HG03457 (cell line): ENCODE measurements around the gene ADAM22.

Source experiments
- ATAC-seq: cut with Tn5 transposase; IDR thresholded peaks from one replicate; pipeline ENCODE4 v1.9.1; 2021; ENCODE audit warnings: moderate number of reproducible peaks; ENCODE audit not compliant: unreplicated experiment

Gene ADAM22

DNA sequence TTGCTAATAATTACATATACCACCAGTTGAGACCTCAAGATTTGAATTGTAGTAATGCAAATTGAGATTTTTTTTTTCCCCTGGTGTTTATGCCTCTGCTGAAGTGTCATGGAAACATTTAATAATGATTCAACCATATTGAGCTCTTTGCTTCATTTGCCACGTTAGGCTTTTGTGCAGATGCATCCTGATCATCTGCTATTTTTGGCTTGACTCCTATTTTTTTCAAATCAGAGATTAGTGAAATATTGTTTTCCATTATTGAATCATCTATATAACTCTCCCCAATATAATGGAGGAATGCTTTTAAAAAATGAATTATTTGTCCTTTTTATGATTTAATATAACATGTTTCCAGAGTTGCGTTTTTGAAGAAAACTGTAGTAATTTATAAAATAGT is 170.7 kb downstream of the ADAM22 start:
- ATAC-seq, result no peak

DNA sequence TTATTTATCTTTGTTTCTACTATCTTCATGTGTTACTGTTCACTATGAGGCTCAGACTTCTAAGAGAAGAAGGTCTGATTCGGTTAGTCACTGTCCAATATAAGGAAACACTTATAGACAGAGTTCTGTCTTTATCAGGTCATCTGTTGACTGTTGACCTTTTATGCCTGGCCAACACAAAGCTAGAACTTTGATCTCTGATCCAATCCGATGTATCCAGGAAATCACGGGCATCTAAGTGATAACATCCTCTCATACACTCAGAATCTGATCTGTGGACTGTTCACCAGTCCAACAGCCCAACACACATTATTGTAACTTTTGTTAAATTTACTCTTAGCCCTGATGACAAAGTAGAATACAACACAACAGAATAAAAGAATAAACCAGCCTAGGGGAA is 171.2 kb downstream of the ADAM22 start:
- ATAC-seq, result no peak

DNA sequence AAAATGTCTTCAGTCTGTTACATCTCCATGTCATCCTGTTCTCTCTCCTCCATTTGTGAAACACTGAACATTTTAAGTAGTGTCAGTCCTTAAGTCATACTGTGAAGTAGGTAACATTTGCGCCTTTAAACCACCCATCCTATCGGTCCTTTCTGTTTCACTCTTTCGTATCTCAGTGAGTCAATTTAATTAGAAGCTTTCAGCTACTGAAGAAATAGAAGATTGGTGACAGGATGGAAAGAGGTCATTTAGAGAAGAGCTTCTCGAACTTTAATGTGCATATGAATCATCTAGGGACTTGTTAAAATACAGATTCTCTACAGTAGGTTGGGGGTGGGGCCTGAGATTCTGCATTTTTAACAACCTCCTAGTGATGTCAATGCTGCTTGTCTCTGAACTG is 172.4 kb downstream of the ADAM22 start:
- ATAC-seq, result no peak

DNA sequence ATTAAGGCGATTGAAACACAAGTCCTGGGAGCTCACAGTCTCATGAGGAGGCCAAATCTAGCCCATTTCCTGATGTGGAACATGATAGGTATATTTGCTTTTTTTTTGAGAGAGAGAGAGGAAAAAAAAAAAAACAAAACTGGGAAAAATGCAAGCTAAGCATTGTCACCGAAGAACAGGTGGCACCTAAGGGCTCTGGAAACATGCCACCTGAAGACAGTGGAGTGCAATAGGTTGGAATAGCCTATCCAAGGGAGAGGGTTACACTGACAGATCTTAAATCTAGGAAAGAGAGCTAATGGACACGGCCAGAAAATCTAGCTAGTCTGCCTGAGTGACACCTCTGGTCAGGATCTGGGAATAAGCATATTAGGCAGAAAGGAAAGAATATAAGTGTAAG is 175.6 kb downstream of the ADAM22 start:
- no peak for ATAC-seq

DNA sequence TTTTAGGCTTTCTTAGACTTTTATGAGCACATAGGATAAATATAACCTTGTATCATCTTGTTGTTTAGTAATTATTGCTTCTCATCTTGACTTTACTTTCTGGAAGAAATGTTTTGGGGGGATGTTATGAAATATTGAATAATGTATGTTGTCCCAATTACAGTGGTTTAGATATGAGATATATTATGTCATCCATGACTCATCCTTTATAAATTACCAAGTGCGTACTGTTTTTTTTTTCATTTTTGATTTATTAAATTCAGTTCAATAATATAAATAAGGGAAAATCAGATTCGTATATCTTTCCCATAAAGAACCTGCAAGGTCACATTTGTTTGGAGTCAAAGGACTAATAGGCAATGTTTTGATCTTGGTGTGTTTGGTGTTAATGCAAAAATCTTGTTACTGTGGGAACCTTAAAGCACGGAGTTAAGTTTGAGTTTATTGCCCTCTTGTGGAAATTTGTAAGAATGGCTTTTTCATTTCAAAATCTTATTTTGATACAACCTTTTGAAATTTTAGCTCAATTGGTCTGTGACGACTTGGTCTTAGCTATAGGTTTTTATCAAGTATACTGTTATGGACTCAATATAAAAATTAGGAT is 177.2 kb downstream of the ADAM22 start:
- ATAC-seq, result peak; percentile 59

DNA sequence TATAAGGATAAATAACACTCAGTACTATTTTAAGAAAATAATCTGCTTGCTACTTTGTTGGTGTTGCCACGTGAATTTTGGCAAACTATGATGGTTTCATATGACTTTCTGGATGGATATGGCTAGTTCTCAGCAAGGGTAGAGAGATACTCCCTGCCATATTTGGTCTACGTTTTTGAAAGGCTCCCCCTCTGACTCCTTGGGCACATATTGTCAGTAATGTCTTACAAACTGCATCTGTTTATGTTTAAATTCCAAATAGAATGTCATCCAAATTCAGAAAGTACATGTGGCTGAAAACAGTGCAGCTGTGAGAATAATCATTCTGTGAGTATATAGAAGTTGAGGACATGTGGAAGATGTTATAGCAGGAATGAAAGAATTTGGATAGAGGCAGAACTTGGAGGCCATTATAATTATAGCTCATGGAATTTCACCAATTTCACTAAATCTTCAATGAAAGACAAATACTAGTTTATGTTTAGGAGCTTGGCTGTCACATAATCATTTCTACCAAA is 178.0 kb downstream of the ADAM22 start:
- no peak for ATAC-seq

DNA sequence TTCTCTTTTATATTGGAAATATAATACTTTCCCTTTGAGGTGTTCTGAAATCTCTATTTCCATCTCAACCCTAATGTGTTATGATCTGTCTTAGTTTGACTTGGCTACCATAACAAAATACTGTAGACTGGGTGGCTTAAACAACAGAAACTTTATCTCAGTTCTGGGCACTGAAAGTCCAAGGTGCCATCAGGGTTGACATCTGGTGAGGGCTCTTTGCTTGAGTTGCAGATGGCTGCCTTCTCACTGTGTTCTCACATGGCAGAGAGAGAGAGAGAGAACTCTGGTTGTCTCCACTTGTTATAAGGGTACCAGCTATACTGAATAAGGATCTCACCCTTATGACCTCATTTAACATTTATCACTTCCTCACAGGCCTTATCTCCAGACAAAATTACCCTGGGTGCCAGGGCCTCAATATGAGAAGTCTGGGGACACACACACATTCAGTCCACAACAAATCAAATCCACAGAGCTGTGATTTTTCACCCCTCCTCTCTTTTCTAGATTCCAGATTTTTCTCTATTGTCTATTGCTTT is 181.3 kb downstream of the ADAM22 start:
- no peak for ATAC-seq

DNA sequence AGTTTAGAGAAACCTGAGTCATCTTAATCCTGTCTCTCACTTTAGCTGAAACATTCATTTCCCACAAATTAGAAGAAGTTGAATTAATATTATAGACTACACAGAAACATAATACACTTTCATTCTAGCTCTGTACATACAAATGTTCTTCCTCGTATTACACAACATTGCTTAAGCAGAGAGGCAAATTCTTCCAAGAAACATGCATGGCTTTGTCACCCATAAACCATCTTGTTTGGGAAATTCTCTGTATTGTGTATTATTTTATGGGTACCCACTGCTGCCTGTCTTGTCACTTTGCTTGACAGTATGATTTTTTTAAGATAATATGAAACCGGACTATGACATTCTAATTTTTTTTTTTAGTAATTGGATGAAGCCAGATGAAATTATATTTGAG is 181.8 kb downstream of the ADAM22 start:
- ATAC-seq, result no peak

DNA sequence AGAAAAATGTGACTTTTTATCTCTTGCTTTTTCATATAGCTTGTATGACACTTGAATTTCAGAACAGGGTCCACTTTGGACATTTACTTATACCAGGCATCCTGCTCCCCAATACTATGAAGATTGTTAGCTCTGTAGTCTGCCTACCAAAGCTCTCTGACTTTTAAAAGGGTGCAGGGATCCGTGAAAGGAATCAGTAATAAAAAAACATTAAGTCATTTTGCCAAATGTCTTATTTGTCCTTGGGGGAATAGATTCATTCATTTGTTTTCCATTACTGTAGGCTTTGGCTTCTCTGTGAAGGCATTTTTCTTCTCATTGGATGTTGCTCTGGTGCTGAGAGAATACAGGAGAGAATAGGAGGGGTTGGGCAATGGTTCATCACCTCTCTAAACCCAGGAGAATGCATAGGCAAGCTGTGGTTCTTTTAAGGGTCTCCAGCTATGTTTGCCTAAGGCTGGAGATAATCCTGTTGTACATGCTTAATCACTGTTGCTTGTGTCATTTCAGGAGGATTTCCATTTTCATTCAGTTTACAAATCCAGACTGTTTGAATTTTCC is 182.3 kb downstream of the ADAM22 start:
- no peak for ATAC-seq

DNA sequence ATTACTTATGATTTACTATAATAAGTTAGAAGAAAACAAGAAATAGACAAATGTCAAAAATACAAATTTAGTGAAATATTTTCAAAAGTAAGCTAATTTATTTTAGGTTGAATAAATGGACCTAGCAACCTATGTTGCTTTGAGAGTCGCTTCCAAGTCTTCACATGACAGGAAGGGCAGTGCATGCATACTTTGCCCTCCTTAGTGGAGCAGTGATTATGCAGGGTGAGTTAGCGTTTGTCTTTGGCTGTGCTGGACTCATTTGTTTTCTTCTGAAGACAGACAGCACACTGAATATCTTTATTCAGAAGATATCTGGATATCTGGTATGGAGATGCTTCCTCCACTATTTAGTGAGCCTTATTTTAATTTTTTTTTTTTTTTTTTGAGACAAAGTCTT is 183.3 kb downstream of the ADAM22 start:
- no peak for ATAC-seq

DNA sequence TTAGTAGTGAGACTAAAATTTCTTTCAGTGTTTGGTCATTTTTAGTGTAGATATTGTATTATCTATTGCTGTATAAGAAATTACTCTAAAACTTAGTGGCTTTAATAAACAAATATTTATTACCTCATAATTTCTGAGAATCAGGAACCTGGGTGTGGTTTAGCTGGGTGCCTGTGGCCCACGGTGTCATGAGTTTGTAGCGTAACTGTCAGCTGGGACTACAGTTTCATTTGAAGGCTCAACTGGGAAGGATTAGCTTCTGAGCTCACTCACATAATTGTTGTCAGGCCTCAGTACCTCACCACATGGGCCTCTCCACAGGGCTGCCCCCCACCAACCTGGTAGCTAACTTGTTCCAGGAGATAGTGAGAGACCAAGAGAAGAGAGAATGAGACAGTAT is 187.3 kb downstream of the ADAM22 start:
- ATAC-seq, result no peak

DNA sequence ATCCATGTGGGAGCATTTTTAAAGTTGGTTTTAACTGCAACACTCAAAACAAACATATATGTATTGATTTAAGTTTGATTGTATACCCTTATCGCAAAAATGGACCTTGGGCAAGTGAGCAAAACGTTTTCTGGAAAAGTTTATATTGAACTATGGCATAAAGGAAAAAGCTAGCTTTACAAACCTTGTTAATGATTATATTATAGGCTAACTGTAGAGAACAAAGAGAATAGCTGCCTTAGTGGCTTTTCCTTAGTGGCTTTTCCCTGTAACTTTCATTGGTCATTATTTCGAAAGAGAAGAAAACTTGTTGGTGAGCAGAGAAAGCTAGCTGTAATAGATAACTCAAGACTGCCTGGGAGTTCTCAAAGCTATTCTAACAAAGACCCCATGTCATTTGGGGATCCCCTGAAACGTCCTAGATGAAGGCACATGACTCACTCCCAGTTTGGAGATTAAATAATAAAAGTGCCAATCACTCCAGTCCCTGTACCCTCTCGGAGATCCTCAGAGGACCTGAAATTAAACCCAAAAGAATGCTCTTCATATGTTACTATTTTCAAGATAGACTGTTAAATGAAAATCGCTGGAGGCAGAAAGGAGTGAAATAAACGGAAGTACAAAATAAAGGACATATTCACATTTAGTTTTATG is 193.7 kb downstream of the ADAM22 start:
- ATAC-seq, result no peak

DNA sequence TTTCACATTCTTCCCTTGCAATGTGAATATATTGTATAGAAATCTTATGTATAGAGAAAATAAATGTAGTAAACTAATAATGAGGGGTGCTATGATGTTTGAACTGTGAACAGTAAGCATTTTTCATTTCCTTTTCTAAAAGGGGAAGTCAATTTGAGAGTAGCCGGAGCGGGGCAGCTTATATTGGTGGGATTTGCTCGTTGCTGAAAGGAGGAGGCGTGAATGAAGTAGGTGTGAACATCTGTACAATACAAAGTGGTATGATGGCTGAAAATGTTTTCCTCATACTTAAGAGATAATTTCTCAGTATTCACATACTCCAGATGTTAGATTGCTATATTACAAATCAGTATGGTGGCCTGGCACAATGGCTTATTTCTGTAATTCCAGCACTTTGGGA is 198.7 kb downstream of the ADAM22 start:
- ATAC-seq, result peak; percentile 65

DNA sequence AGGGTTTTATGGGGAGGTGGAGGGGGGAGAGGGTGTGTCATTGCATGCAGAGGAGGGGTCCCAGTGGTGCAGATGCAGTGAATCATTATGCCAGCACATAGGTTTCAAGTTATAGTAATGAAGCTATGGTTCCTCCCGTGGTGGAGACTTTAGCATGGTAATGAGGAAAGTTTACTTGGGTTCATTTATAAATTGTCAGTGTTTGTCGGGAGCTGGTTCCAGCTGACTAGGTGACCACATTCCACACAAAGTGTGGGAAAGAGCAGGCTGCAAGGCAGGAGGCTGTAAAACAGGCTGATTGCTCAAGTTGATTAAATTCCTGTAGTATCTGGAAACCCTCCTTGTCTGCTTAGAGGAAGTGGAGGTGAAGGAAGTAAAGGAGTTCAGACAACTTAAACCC is 206.9 kb downstream of the ADAM22 start:
- ATAC-seq, result no peak

DNA sequence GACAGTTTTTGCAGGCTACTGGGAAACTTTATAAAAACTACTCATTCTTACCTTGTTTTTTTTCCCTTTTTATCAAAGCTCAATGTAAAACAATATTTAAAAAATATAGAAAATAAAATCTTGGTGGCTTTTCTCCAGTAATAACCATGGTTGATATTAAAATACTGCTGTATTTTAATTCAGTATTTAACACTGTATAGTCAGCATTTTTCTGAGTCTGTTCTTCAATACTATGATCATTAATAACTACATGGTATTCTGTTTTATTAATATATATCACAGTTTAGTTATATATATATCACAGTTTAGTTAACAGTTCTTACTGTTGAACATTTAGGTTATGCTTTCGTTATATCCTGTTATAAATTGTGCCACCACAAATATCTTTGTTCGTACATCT is 207.4 kb downstream of the ADAM22 start:
- no peak for ATAC-seq

DNA sequence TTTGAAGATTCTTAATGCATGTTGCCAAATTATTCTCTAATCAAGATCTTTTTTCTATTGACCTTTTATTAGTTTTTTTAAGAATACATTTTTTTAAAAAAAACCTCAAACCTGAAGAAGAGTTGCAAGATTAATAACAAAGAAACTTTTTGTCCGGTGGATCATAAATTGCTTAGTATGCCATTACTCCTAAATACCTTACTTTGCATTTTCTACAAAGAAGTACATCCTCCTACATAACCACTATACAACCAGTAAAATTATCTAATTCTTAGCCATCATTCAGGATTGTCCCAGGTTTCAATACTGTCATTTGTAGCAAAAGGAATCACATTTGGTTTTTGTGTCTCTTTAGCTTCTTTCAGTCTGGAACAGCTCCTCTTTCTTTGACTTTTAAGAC is 207.9 kb downstream of the ADAM22 start:
- ATAC-seq, result no peak

DNA sequence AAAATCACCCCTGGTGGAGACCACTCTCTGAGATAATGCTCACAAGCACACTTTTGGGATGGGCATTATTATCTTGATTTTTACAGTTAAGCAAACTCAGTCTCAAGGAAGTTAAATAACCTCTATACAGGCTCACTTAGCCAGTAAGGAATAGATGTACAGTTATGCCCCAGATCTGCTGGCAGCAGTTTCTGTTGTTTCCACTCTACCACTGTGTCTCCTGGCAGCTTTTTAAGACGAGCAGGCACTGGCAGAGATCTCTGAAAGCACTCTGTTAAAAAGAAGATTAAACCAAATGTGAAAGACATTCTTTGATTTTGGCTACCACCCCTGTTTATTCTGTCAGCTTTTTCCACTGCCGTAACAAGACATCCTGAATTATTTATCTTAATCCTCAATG is 212.6 kb downstream of the ADAM22 start:
- no peak for ATAC-seq

DNA sequence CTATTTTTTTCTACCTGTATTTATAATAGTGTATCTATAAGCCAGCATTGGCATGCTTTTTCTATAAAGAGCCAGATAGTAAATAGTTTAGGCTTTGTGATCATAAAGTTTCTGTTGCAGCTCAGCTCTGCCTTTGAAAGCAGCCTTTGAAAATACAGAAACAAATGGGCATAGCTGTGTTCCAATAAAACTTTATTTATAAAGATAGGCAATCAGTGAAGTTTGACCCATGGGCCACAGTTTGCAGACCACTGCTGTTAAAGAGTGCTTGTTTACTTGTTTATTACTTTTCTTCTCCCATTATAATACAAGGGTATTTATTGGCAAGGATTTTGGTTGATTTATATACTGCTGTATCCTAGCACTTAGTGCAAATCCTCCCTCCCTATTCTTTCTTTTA is 213.3 kb downstream of the ADAM22 start:
- no peak for ATAC-seq

DNA sequence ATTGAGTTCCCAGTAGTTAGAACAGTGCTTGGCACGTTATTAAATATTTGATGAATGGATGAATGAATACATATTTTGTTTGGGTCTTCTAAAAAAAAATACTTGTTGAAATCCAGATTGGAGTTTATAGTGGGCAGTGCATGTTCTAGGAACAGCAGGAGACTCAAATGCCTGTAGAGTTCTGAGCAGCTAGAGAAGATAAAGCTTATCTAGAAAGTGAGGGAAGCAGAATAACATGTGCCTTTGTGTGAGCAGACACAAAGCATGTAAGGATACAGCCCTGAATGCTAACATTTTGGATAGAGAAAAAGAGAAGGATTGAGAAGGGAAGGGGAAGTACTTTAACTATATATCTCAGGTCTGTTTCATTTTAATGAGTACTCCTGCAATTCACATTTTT is 213.9 kb downstream of the ADAM22 start:
- no peak for ATAC-seq

DNA sequence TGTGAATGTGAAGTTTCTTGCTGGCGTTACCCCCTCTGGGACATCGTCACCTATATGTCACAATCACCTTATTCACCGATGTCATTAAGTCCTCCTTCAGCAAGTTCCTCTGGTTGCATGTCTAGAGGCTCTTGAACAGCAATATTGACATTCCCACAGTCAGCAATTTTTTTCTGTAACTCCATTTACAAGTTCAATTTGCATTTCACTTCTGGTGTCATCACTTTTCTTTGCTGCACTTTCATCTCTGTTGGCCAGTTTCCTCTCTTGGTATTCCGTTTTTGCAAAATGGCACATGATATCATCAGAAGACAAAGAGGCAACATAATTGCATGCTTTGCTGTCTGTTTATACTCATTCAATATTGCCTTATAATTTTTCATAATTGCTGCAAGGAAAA is 216.0 kb downstream of the ADAM22 start:
- no peak for ATAC-seq

DNA sequence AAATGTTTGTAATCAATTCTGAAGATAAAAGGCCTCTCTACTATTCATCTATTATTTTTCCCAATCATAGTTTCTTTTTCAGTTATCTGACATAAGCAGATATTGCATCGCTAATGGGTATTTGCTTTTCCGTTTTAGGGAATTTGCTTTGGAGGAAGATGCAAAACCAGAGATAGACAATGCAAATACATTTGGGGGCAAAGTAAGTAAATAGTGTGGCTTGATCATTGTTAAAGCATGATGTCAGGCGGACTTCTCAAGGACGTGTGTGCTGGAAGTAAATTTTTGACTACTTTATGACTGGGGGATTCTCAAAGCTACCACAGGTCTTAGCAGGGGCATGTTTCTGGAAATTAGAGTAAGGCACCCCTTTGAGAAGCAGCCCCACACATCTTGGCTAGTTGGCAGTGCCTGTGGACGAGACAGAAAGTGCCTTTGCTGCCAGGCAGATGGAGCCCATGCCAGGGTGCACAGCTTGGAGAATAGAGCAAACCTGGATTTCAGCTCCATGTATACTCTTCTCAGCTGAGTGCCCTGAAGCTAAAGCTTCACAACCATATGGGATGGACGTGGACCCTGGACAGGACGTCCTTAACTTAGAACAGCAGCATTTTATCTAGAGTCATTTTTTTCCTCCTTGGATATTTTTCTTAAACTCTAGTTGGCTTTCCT is 217.2 kb downstream of the ADAM22 start:
- ATAC-seq, result no peak

DNA sequence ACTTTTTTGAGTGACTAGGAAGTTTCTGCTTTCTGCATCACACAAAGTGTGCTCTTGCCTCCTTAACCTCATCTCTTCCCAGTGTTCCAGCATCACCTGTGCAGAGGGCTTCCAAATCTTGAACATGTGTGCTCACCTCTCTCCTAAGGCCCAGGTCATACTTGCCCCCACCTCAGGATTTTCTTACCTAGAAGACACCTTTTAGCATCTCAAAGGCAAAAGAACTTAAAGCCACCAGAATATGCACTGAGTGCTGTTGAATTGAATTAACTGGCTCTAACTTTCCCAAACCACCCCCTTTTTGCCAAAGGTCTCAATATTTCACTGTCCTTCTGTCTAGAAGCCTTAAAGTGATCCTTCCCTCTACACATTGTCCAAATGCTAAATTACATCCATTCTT is 219.3 kb downstream of the ADAM22 start:
- no peak for ATAC-seq
